NCI-H69 (cell line): ENCODE data around the gene ATCAY.
"Not testable (repeated sequence)": the region's sequence is repeated elsewhere in the genome, so short reads cannot be mapped to it uniquely, and the experiment has no call there.

Source experiments
- DNase-seq: peaks from one replicate; lab custom pipeline; 2025; lab: John Stamatoyannopoulos, UW

Gene ATCAY

GRCh38 chr19:3949294-3949693 is 68.8 kb downstream of the ATCAY start:
- DNase-seq: no peak

DNA sequence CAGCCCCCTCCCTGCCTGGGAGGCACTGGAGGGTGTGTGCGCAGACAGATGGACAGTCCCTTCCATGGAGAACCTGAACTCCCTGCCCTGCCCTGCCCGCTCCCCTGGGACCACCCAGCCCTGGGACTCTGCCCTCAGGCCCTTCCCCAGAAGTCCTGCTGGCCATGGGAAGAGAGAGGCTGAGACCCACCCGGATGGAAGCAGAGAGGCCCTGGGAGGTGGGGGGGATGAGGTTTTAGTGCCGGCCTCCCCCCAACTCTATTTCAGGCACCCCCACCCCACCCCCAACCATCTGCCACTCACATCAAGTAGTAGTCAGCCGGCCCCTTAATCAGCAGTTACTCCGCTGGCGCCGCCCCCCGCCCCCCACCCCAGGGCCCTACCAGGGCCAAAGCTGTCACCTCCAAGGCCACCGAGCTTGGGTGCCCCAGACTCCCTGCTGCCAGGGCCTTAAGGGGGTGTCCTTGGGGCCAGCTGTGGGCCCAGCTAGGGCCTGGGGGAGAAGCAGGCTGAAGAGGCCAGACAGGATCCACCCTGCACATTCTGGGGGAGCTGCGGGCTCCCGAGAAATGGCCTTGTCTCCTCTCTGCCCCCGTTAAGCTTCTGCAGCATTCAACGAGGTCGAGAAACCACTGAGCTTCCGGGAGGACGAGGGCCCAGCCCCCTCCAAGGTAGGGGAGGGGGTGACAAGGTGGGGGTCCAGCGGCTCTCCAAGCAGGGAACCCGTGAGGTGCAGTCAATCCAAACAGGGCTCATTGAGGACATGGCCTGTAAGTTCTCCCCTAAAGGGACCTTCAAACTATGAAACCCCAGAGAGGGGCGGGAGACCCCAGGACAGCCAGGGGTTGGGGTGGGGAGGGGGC is 69.7 kb downstream of the ATCAY start:
- DNase-seq: peak; percentile 47

GRCh38 chr19:3950871-3951861 is 70.7 kb downstream of the ATCAY start:
- peak; percentile 43 for DNase-seq

- DNase-seq: not testable (repeated sequence)
Observed at GRCh38 chr19:3952755-3953276, 72.3 kb downstream of the ATCAY start.

DNA sequence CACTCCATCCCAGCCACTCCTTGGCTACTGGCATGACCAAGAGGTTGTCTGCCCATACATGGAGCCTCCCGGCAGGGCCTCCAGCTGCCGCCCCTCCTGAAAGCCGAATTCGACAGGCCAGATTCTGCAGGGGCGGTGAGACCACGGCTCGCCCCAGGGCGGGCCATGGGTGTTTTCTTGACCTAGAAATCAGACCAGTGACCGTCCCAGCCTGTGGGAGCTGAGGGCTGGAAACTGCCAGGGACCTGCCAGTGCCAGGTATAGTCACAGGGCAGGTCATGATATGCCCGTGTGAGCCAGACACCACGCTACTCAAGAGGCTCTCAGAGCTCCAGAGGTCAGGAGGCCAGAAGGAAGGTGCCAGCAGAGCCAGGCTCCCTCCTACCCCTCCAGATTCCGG is 73.6 kb downstream of the ATCAY start:
- no peak for DNase-seq

DNA sequence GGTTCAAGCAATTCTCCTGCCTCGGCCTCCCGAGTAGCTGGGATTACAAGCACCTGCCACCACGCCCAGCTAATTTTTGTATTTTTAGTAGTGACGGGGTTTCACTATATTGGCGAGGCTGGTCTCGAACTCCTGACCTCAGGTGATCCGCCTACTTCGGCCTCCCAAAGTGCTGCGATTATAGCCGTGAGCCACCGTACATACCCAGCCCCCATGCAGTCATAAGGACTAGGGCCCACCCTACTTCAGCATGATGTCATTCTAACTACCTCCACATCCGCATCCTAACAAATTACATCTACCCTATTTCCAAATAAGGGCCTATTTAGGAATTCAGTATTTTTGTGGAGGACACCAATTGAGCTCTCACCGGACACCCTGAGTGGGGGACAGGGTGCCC is 74.8 kb downstream of the ATCAY start:
- DNase-seq: not testable (repeated sequence)

DNA sequence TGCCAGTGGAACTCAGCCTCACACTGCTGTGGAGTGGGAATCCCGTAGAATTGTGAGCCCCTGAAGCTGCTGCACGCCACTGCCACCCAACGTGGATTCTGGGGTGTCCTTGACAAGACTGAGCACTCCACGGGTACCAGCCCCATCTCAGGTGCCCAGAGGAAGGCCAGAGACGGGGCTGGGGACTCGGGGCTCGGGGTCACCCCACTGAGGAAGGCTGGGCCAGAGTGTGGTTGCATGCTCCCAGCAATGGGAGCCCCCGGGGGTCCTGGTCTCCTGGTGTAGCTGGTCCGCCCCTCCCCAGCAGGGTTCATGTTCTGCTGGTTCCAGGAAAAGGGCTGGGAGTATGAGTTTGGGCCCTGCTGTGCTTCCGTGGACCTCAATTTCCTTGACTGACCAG is 75.2 kb downstream of the ATCAY start:
- no peak for DNase-seq

GRCh38 chr19:3958836-3959765 is 78.6 kb downstream of the ATCAY start:
- DNase-seq: no peak

DNA sequence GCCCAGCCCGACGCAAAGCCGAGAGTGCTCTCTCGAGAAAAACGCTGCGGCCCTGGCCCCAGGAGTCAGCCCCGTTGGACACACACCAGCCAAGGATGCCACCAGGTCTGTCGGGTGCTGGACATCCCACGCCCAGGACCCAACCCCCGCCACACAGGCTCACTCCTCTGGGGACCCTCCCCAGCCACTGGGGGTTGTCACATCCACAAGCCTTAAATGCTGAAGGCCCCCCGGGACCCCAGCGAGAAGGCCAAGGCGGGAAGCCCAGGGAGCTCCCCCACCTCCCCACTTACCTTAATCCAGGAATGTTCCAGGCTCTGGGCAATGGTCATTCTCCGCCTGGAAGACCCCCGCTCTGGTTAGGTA is 79.3 kb downstream of the ATCAY start:
- DNase-seq: no peak

DNA sequence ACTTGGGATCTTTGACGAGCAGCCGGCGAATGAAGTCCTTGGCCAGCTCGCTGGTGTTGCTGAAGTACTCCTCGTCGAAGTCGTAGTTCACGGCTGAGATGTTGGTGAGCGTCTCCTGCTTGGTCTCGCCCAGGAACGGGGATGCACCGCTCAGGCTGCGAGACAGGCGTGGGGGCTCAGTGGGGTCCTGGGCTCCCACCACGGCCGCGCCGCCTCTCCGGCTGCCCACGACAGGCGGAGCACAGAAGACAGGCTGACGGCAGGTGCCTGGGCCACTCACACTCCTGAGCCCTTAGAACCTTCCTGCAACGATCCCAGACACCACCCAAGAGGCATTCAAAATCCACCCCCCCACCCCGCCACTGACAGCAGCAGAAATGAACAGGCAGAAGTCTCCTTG is 80.5 kb downstream of the ATCAY start:
- no peak for DNase-seq

- DNase-seq: no peak
Observed at GRCh38 chr19:3963458-3964255, 83.2 kb downstream of the ATCAY start.

GRCh38 chr19:3964256-3965194 is 84.0 kb downstream of the ATCAY start:
- DNase-seq: no peak

- DNase-seq: no peak
Observed at GRCh38 chr19:3966051-3967017, 85.8 kb downstream of the ATCAY start.

GRCh38 chr19:3967983-3968382 is 87.5 kb downstream of the ATCAY start:
- not testable (repeated sequence) for DNase-seq

- peak; percentile 88 for DNase-seq
Observed at GRCh38 chr19:3968556-3969434, 88.3 kb downstream of the ATCAY start.

DNA sequence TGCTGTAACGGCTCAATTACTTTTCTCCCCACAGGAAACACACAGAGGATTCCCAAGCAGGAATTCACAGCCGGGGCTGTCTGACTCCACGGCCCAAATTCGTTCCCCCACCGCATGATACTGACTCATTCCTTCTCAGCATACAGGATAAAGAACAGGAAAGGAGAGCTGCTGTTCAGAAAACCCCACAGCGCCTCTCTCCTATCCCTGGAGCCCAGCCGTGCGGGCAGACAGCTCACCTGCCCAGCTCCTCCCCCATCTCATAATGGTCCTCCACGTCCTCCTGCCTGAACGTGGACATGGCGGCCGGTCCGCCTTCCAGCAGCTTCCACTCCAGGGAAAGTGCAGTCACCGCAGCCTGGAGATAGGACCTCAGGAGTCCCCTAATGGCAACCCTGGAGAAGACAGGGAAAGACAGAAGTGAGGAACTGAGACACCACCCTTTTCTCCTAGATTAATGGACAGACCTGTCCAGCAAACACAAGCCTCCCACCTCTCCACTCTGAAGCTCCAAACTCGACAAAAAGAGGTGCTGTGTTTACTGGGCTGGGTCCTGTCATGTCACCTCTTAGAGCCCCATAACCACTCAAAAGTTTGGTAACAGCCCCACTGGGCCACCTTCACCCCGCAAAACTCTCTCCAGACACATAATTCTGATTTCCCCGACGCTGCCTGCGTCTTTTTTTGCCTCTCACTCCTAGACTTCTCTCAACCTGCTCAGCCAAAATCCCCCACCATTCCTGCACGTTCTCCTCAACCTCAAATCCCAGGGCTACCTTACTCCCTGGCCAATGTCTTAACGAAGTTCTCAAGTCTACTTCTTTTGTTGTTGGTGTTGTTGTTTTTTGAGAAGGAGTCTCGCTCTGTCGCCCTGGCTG is 89.2 kb downstream of the ATCAY start:
- DNase-seq: no peak
